Measurements from ENCODE around the gene TM2D3.

TM2D3 gene

GRCh38 chr15:101676921-101677329 lies 24.7 kb upstream of the TM2D3 start:
- H3K4me3 ChIP-seq (ENCODE audit: low read length), result no peak overlapping the region
- H3K9me3 ChIP-seq (ENCODE audit: control insufficient read depth, low read length), result no peaks in the 10 kb centered on the region
- no peaks in the 10 kb centered on the region for H3K27me3 ChIP-seq (replicated peaks; ENCODE audit: control insufficient read depth, insufficient read depth, low read length)
- H3K4me1 ChIP-seq (ENCODE audit: control insufficient read depth, insufficient read depth, low read length), result peaks cover 6% of the 10 kb centered on the region
- peak; percentile 70 for DNase-seq (ENCODE audit: low read depth)
- H3K9ac ChIP-seq (ENCODE audit: low read length), result no peak overlapping the region
- peaks cover 33% of the 10 kb centered on the region for H3K36me3 ChIP-seq (ENCODE audit: control insufficient read depth, insufficient read depth, low read length, severe bottlenecking)

GRCh38 chr15:101675796-101676582 lies 23.8 kb upstream of the TM2D3 start:
- H3K4me3 ChIP-seq (ENCODE audit: low read length), result peak overlapping the region; percentile 35
- peak overlapping the region; percentile 25 for H3K9ac ChIP-seq (ENCODE audit: low read length)
- H3K27me3 ChIP-seq (replicated peaks; ENCODE audit: control insufficient read depth, insufficient read depth, low read length), result no peaks in the 10 kb centered on the region
- no peaks in the 10 kb centered on the region for H3K9me3 ChIP-seq (ENCODE audit: control insufficient read depth, low read length)
- peak; percentile 77 for DNase-seq (ENCODE audit: low read depth)
- peaks cover 35% of the 10 kb centered on the region for H3K36me3 ChIP-seq (ENCODE audit: control insufficient read depth, insufficient read depth, low read length, severe bottlenecking)
- H3K4me1 ChIP-seq (ENCODE audit: control insufficient read depth, insufficient read depth, low read length), result peaks cover 6% of the 10 kb centered on the region

GRCh38 chr15:101675015-101675414 lies 22.8 kb upstream of the TM2D3 start:
- peak; percentile 79 for DNase-seq (ENCODE audit: low read depth)
- Histone ChIP-seq H3K4me3 (ENCODE audit: low read length) (no peak overlapping the region), H3K27me3 (replicated peaks; ENCODE audit: control insufficient read depth, insufficient read depth, low read length) (no peaks in the 10 kb centered on the region), H3K4me1 (ENCODE audit: control insufficient read depth, insufficient read depth, low read length) (peaks cover 6% of the 10 kb centered on the region), H3K9ac (ENCODE audit: low read length) (no peak overlapping the region), H3K9me3 (ENCODE audit: control insufficient read depth, low read length) (no peaks in the 10 kb centered on the region), H3K36me3 (ENCODE audit: control insufficient read depth, insufficient read depth, low read length, severe bottlenecking) (peaks cover 42% of the 10 kb centered on the region)

- Histone ChIP-seq H3K27me3 (replicated peaks; ENCODE audit: control insufficient read depth, insufficient read depth, low read length) (no peaks in the 10 kb centered on the region), H3K4me1 (ENCODE audit: control insufficient read depth, insufficient read depth, low read length) (peaks cover 6% of the 10 kb centered on the region), H3K36me3 (ENCODE audit: control insufficient read depth, insufficient read depth, low read length, severe bottlenecking) (peaks cover 48% of the 10 kb centered on the region), H3K9me3 (ENCODE audit: control insufficient read depth, low read length) (no peaks in the 10 kb centered on the region), H3K4me3 (ENCODE audit: low read length) (no peak overlapping the region), H3K9ac (ENCODE audit: low read length) (no peak overlapping the region)
- DNase-seq (ENCODE audit: low read depth), result no peak
Measured at GRCh38 chr15:101672298-101672697, 20.1 kb upstream of the TM2D3 start.

- H3K9me3 ChIP-seq (ENCODE audit: control insufficient read depth, low read length), result peaks cover 5% of the 10 kb centered on the region
- no peaks in the 10 kb centered on the region for H3K27me3 ChIP-seq (replicated peaks; ENCODE audit: control insufficient read depth, insufficient read depth, low read length)
- peaks cover 44% of the 10 kb centered on the region for H3K36me3 ChIP-seq (ENCODE audit: control insufficient read depth, insufficient read depth, low read length, severe bottlenecking)
- peak; percentile 52 for DNase-seq (ENCODE audit: low read depth)
- H3K4me3 ChIP-seq (ENCODE audit: low read length), result no peak overlapping the region
- no peak overlapping the region for H3K9ac ChIP-seq (ENCODE audit: low read length)
- H3K4me1 ChIP-seq (ENCODE audit: control insufficient read depth, insufficient read depth, low read length), result no peaks in the 10 kb centered on the region
Measured at GRCh38 chr15:101669744-101670143, 17.6 kb upstream of the TM2D3 start.

- H3K27me3 ChIP-seq (replicated peaks; ENCODE audit: control insufficient read depth, insufficient read depth, low read length), result no peaks in the 10 kb centered on the region
- no peak overlapping the region for H3K9ac ChIP-seq (ENCODE audit: low read length)
- no peaks in the 10 kb centered on the region for H3K4me1 ChIP-seq (ENCODE audit: control insufficient read depth, insufficient read depth, low read length)
- peaks cover 5% of the 10 kb centered on the region for H3K9me3 ChIP-seq (ENCODE audit: control insufficient read depth, low read length)
- H3K4me3 ChIP-seq (ENCODE audit: low read length), result no peak overlapping the region
- peaks cover 29% of the 10 kb centered on the region for H3K36me3 ChIP-seq (ENCODE audit: control insufficient read depth, insufficient read depth, low read length, severe bottlenecking)
- no peak for DNase-seq (ENCODE audit: low read depth)
Measured at GRCh38 chr15:101667881-101668280, 15.7 kb upstream of the TM2D3 start.

- peaks cover 6% of the 10 kb centered on the region for H3K36me3 ChIP-seq (ENCODE audit: control insufficient read depth, insufficient read depth, low read length, severe bottlenecking)
- peak; percentile 22 for DNase-seq (ENCODE audit: low read depth)
- no peaks in the 10 kb centered on the region for H3K4me1 ChIP-seq (ENCODE audit: control insufficient read depth, insufficient read depth, low read length)
Measured at GRCh38 chr15:101664303-101664913, 12.2 kb upstream of the TM2D3 start.

GRCh38 chr15:101662203-101662602 lies 10.0 kb upstream of the TM2D3 start:
- no peaks in the 10 kb centered on the region for H3K27me3 ChIP-seq (replicated peaks; ENCODE audit: control insufficient read depth, insufficient read depth, low read length)
- H3K4me1 ChIP-seq (ENCODE audit: control insufficient read depth, insufficient read depth, low read length), result no peaks in the 10 kb centered on the region
- H3K36me3 ChIP-seq (ENCODE audit: control insufficient read depth, insufficient read depth, low read length, severe bottlenecking), result no peaks in the 10 kb centered on the region
- peaks cover 5% of the 10 kb centered on the region for H3K9me3 ChIP-seq (ENCODE audit: control insufficient read depth, low read length)
- no peak overlapping the region for H3K4me3 ChIP-seq (ENCODE audit: low read length)
- no peak for DNase-seq (ENCODE audit: low read depth)
- no peak overlapping the region for H3K9ac ChIP-seq (ENCODE audit: low read length)

More at GRCh38 chr15:101664303-101664913, 12.2 kb upstream of the TM2D3 start:
- H3K9ac ChIP-seq (ENCODE audit: low read length), result no peak overlapping the region
- H3K27me3 ChIP-seq (replicated peaks; ENCODE audit: control insufficient read depth, insufficient read depth, low read length), result no peaks in the 10 kb centered on the region
- no peak overlapping the region for H3K4me3 ChIP-seq (ENCODE audit: low read length)
- peaks cover 5% of the 10 kb centered on the region for H3K9me3 ChIP-seq (ENCODE audit: control insufficient read depth, low read length)

GRCh38 chr15:101660005-101660404 lies 7.8 kb upstream of the TM2D3 start:
- H3K27me3 ChIP-seq (replicated peaks; ENCODE audit: control insufficient read depth, insufficient read depth, low read length), result no peaks in the 10 kb centered on the region
- peaks cover 3% of the 10 kb centered on the region for H3K36me3 ChIP-seq (ENCODE audit: control insufficient read depth, insufficient read depth, low read length, severe bottlenecking)
- H3K9me3 ChIP-seq (ENCODE audit: control insufficient read depth, low read length), result no peaks in the 10 kb centered on the region
- no peak overlapping the region for H3K9ac ChIP-seq (ENCODE audit: low read length)
- H3K4me3 ChIP-seq (ENCODE audit: low read length), result no peak overlapping the region
- no peak for DNase-seq (ENCODE audit: low read depth)
- H3K4me1 ChIP-seq (ENCODE audit: control insufficient read depth, insufficient read depth, low read length), result no peaks in the 10 kb centered on the region

- no peaks in the 10 kb centered on the region for H3K9me3 ChIP-seq (ENCODE audit: control insufficient read depth, low read length)
- H3K27me3 ChIP-seq (replicated peaks; ENCODE audit: control insufficient read depth, insufficient read depth, low read length), result no peaks in the 10 kb centered on the region
Measured at GRCh38 chr15:101657968-101658784, 6.0 kb upstream of the TM2D3 start.

GRCh38 chr15:101657171-101657570 lies 5.0 kb upstream of the TM2D3 start:
- no peaks in the 10 kb centered on the region for H3K27me3 ChIP-seq (replicated peaks; ENCODE audit: control insufficient read depth, insufficient read depth, low read length)
- no peak for DNase-seq (ENCODE audit: low read depth)

More at GRCh38 chr15:101657968-101658784, 6.0 kb upstream of the TM2D3 start:
- H3K36me3 ChIP-seq (ENCODE audit: control insufficient read depth, insufficient read depth, low read length, severe bottlenecking), result peaks cover 3% of the 10 kb centered on the region
- peaks cover 8% of the 10 kb centered on the region for H3K4me1 ChIP-seq (ENCODE audit: control insufficient read depth, insufficient read depth, low read length)
- no peak for DNase-seq (ENCODE audit: low read depth)
- H3K9ac ChIP-seq (ENCODE audit: low read length), result no peak overlapping the region
- no peak overlapping the region for H3K4me3 ChIP-seq (ENCODE audit: low read length)

More at GRCh38 chr15:101657171-101657570, 5.0 kb upstream of the TM2D3 start:
- H3K4me3 ChIP-seq (ENCODE audit: low read length), result no peak overlapping the region
- H3K4me1 ChIP-seq (ENCODE audit: control insufficient read depth, insufficient read depth, low read length), result peaks cover 14% of the 10 kb centered on the region
- no peaks in the 10 kb centered on the region for H3K9me3 ChIP-seq (ENCODE audit: control insufficient read depth, low read length)
- H3K36me3 ChIP-seq (ENCODE audit: control insufficient read depth, insufficient read depth, low read length, severe bottlenecking), result peaks cover 3% of the 10 kb centered on the region
- no peak overlapping the region for H3K9ac ChIP-seq (ENCODE audit: low read length)

Measured in adipocyte (in vitro differentiated cells).